SK-N-SH (cell line): Measurements from ENCODE around the gene CX3CL1. TPM values are rescaled to one million over a fixed set of nuclear protein-coding genes. Genes with fewer than 3 reads are reported as not detected.

Source experiments
- CTCF ChIA-PET: fragments of 300-600, 350-600 bp; formaldehyde crosslinking; extraction: SDS; loops from one replicate; lab custom pipeline; 2021; lab: Yijun Ruan, JAX
- POLR2A ChIA-PET: fragments of 350-600 bp; sonication (Branson Sonifier 250); formaldehyde crosslinking; extraction: SDS; loops from one replicate; lab custom pipeline; 2020; ENCODE audit warnings: antibody characterized with exemption, inconsistent platforms; lab: Yijun Ruan, JAX
- DNase-seq: peaks from one replicate; pipeline ENCODE4 v3.0.0; 2012
- H2AFZ ChIP-seq: fragments of 200-600 bp; sonication (generic); 2 replicates; pipeline ENCODE4 v1.8.1; 2016; ENCODE audit warnings: antibody characterized with exemption, mild to moderate bottlenecking, low read depth
- H3F3A ChIP-seq: fragments of 200-600 bp; sonication (generic); replicated peaks from 2 replicates; pipeline ENCODE3; 2016; ENCODE audit warnings: antibody characterized with exemption, mild to moderate bottlenecking; ENCODE audit not compliant: insufficient read depth
- H3K27ac ChIP-seq, 2 experiments: fragments of 200-500 bp in 1 of 2; fragments of 200-600 bp in 1 of 2; sonication (Bioruptor generic) in 1 of 2; sonication (generic), shearing (Covaris generic) in 1 of 2; 2 replicates each; pipeline versions ENCODE4 v1.5.1 to v1.6.1; 2014 to 2016; ENCODE audit warnings: low read depth in 2 of 2, inconsistent platforms in 1 of 2, low read length in 1 of 2, mild to moderate bottlenecking in 1 of 2, mixed read lengths in 1 of 2
- H3K27me3 ChIP-seq: fragments of 200-600 bp; sonication (generic), shearing (Covaris generic); 2 replicates; pipeline ENCODE4 v1.6.1; 2016; ENCODE audit warnings: mixed run types; ENCODE audit not compliant: insufficient read depth
- H3K36me3 ChIP-seq, 2 experiments: fragments of 200-500 bp in 1 of 2; fragments of 200-600 bp in 1 of 2; sonication (Bioruptor generic) in 1 of 2; sonication (generic) in 1 of 2; replicated peaks in 1 of 2; 2 replicates each; pipeline versions ENCODE3 to v1.5.1; 2014 to 2016; ENCODE audit warnings: low read length in 1 of 2, mild to moderate bottlenecking in 1 of 2; ENCODE audit not compliant: insufficient read depth in 2 of 2, control insufficient read depth in 1 of 2
- H3K4me1 ChIP-seq, 2 experiments: fragments of 200-500 bp in 1 of 2; fragments of 200-600 bp in 1 of 2; sonication (Bioruptor generic) in 1 of 2; sonication (generic), shearing (Covaris generic) in 1 of 2; 2 replicates each; pipeline versions ENCODE4 v1.5.1 to v1.6.1; 2014 to 2016; ENCODE audit warnings: low read depth in 1 of 2, low read length in 1 of 2, mixed run types in 1 of 2; ENCODE audit not compliant: insufficient read depth in 2 of 2, control insufficient read depth in 1 of 2
- H3K4me2 ChIP-seq: fragments of 200-600 bp; sonication (generic), shearing (Covaris generic); 2 replicates; pipeline ENCODE4 v1.6.1; 2017; ENCODE audit warnings: mixed run types
- H3K4me3 ChIP-seq, 2 experiments: fragments of 200-500 bp in 1 of 2; fragments of 200-600 bp in 1 of 2; sonication (Bioruptor generic) in 1 of 2; sonication (generic), shearing (Covaris generic) in 1 of 2; 2 replicates each; pipeline versions ENCODE4 v1.5.1 to v1.8.1; 2014 to 2016; ENCODE audit warnings: low read depth in 2 of 2, inconsistent platforms in 1 of 2, low read length in 1 of 2, mild to moderate bottlenecking in 1 of 2, mixed read lengths in 1 of 2, moderate library complexity in 1 of 2
- H3K79me2 ChIP-seq: fragments of 200-600 bp; sonication (generic); 2 replicates; pipeline ENCODE4 v1.8.1; 2017; ENCODE audit warnings: mild to moderate bottlenecking; ENCODE audit not compliant: insufficient read depth
- H3K9ac ChIP-seq: fragments of 200-600 bp; sonication (generic); 2 replicates; pipeline ENCODE4 v1.6.1; 2017; ENCODE audit warnings: mixed run types
- H3K9me2 ChIP-seq: fragments of 200-600 bp; sonication (generic); 2 replicates; pipeline ENCODE4 v1.6.1; 2017; ENCODE audit warnings: mixed run types
- H3K9me3 ChIP-seq: fragments of 200-600 bp; sonication (generic); 2 replicates; pipeline ENCODE4 v1.6.1; 2017; ENCODE audit warnings: mixed run types, mild to moderate bottlenecking, moderate library complexity
- H4K20me1 ChIP-seq: fragments of 200-600 bp; sonication (generic); 2 replicates; pipeline ENCODE4 v1.6.1; 2017; ENCODE audit warnings: mild to moderate bottlenecking, mixed run types; ENCODE audit not compliant: insufficient read depth
- ELF1 ChIP-seq: IDR thresholded peaks from 2 replicates; pipeline ENCODE4 v1.4.0; 2012
- FOXJ3 ChIP-seq: sonication (generic); formaldehyde crosslinking; IDR thresholded peaks from 2 replicates; pipeline ENCODE4 v1.5.1; 2020; ENCODE audit warnings: mild to moderate bottlenecking, missing genetic modification reagents
- FOXM1 ChIP-seq: IDR thresholded peaks from 2 replicates; pipeline ENCODE4 v1.4.0; 2012; ENCODE audit warnings: low read depth, mild to moderate bottlenecking
- GABPA ChIP-seq: IDR thresholded peaks from 2 replicates; pipeline ENCODE4 v1.4.0; 2012; ENCODE audit warnings: low read depth, mild to moderate bottlenecking
- IRF3 ChIP-seq: fragments of 150-350 bp; IDR thresholded peaks from 2 replicates; pipeline ENCODE4 v1.6.1; 2016; ENCODE audit warnings: mild to moderate bottlenecking, low read depth, low read length
- MAX ChIP-seq: IDR thresholded peaks from 2 replicates; pipeline ENCODE4 v1.4.0; 2012; ENCODE audit warnings: low read depth
- RAD21 ChIP-seq: IDR thresholded peaks from 2 replicates; pipeline ENCODE4 v1.6.1; 2012; ENCODE audit warnings: mild to moderate bottlenecking, low read length
- REST ChIP-seq: IDR thresholded peaks from 2 replicates; pipeline ENCODE4 v1.6.1; 2012; ENCODE audit warnings: mild to moderate bottlenecking, low read depth, low read length, moderate library complexity
- RFX5 ChIP-seq: IDR thresholded peaks from 2 replicates; pipeline ENCODE4 v1.6.1; 2012; ENCODE audit warnings: mild to moderate bottlenecking, improper control_type of control experiment, low read length
- RXRA ChIP-seq: IDR thresholded peaks from 2 replicates; pipeline ENCODE4 v1.4.0; 2012; ENCODE audit warnings: low read depth, mild to moderate bottlenecking, borderline replicate concordance
- SIN3A ChIP-seq: IDR thresholded peaks from 2 replicates; pipeline ENCODE4 v1.6.1; 2012; ENCODE audit warnings: low read depth, mild to moderate bottlenecking, low read length, moderate library complexity, borderline replicate concordance
- TCF12 ChIP-seq: IDR thresholded peaks from 2 replicates; pipeline ENCODE4 v1.4.0; 2012
- TEAD4 ChIP-seq: IDR thresholded peaks from 2 replicates; pipeline ENCODE4 v1.4.0; 2012; ENCODE audit warnings: mild to moderate bottlenecking, borderline replicate concordance; ENCODE audit not compliant: insufficient read depth
- USF1 ChIP-seq: IDR thresholded peaks from 2 replicates; pipeline ENCODE4 v1.4.0; 2012; ENCODE audit warnings: low read depth, borderline replicate concordance
- USF2 ChIP-seq: fragments of 150-350 bp; IDR thresholded peaks from 2 replicates; pipeline ENCODE4 v1.6.1; 2017; ENCODE audit warnings: antibody characterized with exemption, low read length, low read depth, borderline replicate concordance
- YY1 ChIP-seq: IDR thresholded peaks from 2 replicates; pipeline ENCODE4 v1.4.0; 2012; ENCODE audit warnings: low read depth, mild to moderate bottlenecking
- ZBTB33 ChIP-seq: IDR thresholded peaks from 2 replicates; pipeline ENCODE4 v1.4.0; 2012; ENCODE audit warnings: low read depth, borderline replicate concordance
- WGBS: methylation state at CpG from one replicate; pipeline ENCODE4 v1.1.6; 2017; ENCODE audit warnings: low lambda C conversion rate; 5-methylcytosine and 5-hydroxymethylcytosine counted together
- polyA plus RNA-seq, 3 experiments: library from polyadenylated mRNA; depleted of rRNA; stranded (reverse); fragments of >200 nt; gene quantifications; 2 replicates each; pipeline ENCODE4 v1.2.3, GENCODE V29; 2012

Gene CX3CL1
- polyA plus RNA-seq, 1 of the 3 experiments (the other 2 are of a cell fraction), result 6.8 TPM

GRCh38 chr16:57409065-57409464 lies 36.8 kb downstream of the CX3CL1 start:
- CTCF ChIA-PET, result interaction anchor here (0.9 to 17.3 kb wide), 2 partner anchors 32 to 107 kb away, joined by 3 to 544 read pairs; no protein-coding TSS in a partner anchor
- Histone ChIP-seq H4K20me1 (no peaks in the 10 kb centered on the region), H3K9me3 (no peaks in the 10 kb centered on the region), H3K9me2 (no peaks in the 10 kb centered on the region), H3K4me3 (no peak overlapping the region), H3K4me1 (peaks cover 0 to 22% of the 10 kb centered on the region in 2 experiments; a peak in 1 of 4 replicates), H3K4me2 (no peak overlapping the region), H3K27me3 (no peaks in the 10 kb centered on the region), H3F3A (no peaks in the 10 kb centered on the region), H3K9ac (no peak overlapping the region), H3K27ac (no peak overlapping the region), H2AFZ (no peak overlapping the region), H3K36me3 (no peaks in the 10 kb centered on the region)
- WGBS, result 87% methylated on average over 5 of the region's 5 CpGs
- DNase-seq, result no peak
- TF ChIP-seq ZBTB33, result no peak
- TF ChIP-seq, all 33 proteins: peak for 0
- POLR2A ChIA-PET, result no interaction called here
- no peaks in the 10 kb centered on the region for H3K79me2 ChIP-seq

GRCh38 chr16:57409870-57410587 lies 37.7 kb downstream of the CX3CL1 start:
- H3K4me3 ChIP-seq, result no peak overlapping the region
- H2AFZ ChIP-seq, result no peak overlapping the region
- H3K27me3 ChIP-seq, result no peaks in the 10 kb centered on the region
- TF ChIP-seq IRF3, result no peak
- no peak for TF ChIP-seq YY1
- no peak for TF ChIP-seq FOXM1
- TF ChIP-seq TEAD4, result no peak
- no peak for TF ChIP-seq RFX5
- no peak for TF ChIP-seq SIN3A
- TF ChIP-seq GABPA, result no peak
- TF ChIP-seq RAD21, result no peak
- TF ChIP-seq USF2, result no peak
- no peak for TF ChIP-seq USF1
- TF ChIP-seq RXRA, result no peak
- no peak for TF ChIP-seq TCF12
- TF ChIP-seq MAX, result no peak
- TF ChIP-seq ELF1, result no peak
- no peak for TF ChIP-seq REST
- TF ChIP-seq FOXJ3 (CRISPR knock-in tag), result no peak
- ChIA-PET POLR2A (no interaction called here), CTCF (interaction anchor here (0.6 to 17.3 kb wide), 2 partner anchors 108 to 342 kb away, joined by 3 to 544 read pairs; no protein-coding TSS in a partner anchor)
- 71% methylated on average over 6 of the region's 14 CpGs for WGBS
- H3K36me3 ChIP-seq, result no peaks in the 10 kb centered on the region
- no peaks in the 10 kb centered on the region for H3K9me3 ChIP-seq
- peaks cover 0 to 22% of the 10 kb centered on the region in 2 experiments; a peak in 1 of 4 replicates for H3K4me1 ChIP-seq
- no peak overlapping the region for H3K9ac ChIP-seq
- H3K9me2 ChIP-seq, result no peaks in the 10 kb centered on the region
- no peak overlapping the region for H3K4me2 ChIP-seq
- no peaks in the 10 kb centered on the region for H4K20me1 ChIP-seq
- DNase-seq, result no peak
- no peak overlapping the region for H3K27ac ChIP-seq
- no peaks in the 10 kb centered on the region for H3F3A ChIP-seq
- no peaks in the 10 kb centered on the region for H3K79me2 ChIP-seq
